Mucosa of rectum (tissue), 2 donors: ENCODE results near the gene ZBTB16.

Experiments
- H3K27ac ChIP-seq, 2 donors: one replicate each; pipeline ENCODE4 v1.7.0; 2013; ENCODE audit warnings: inconsistent platforms in 2 of 2, low read depth in 2 of 2, low read length in 2 of 2
- H3K27me3 ChIP-seq, 2 donors: one replicate each; pipeline ENCODE4 v1.7.0; 2013; ENCODE audit warnings: low read length in 2 of 2; ENCODE audit not compliant: control insufficient read depth in 2 of 2, insufficient read depth in 2 of 2
- H3K36me3 ChIP-seq, 2 donors: one replicate each; pipeline ENCODE4 v1.7.0; 2013; ENCODE audit warnings: low read length in 2 of 2; ENCODE audit not compliant: control insufficient read depth in 2 of 2, insufficient read depth in 2 of 2
- H3K4me1 ChIP-seq, 2 donors: one replicate each; pipeline ENCODE4 v1.7.0; 2013; ENCODE audit warnings: low read length in 2 of 2, mild to moderate bottlenecking in 1 of 2; ENCODE audit not compliant: control insufficient read depth in 2 of 2, insufficient read depth in 2 of 2
- H3K4me3 ChIP-seq, 2 donors: one replicate each; pipeline ENCODE4 v1.7.0; 2013; ENCODE audit warnings: low read length in 2 of 2
- H3K9ac ChIP-seq, 2 donors: one replicate each; pipeline ENCODE4 v1.7.0; 2013; ENCODE audit warnings: low read length in 2 of 2, low read depth in 1 of 2, mild to moderate bottlenecking in 1 of 2
- H3K9me3 ChIP-seq, 2 donors: one replicate each; pipeline ENCODE4 v1.7.0; 2013; ENCODE audit warnings: low read length in 2 of 2; ENCODE audit not compliant: control insufficient read depth in 2 of 2
- donor health status: healthy.
- donor health status: Normal muscosa, but diverticular disease.

Gene ZBTB16

DNA sequence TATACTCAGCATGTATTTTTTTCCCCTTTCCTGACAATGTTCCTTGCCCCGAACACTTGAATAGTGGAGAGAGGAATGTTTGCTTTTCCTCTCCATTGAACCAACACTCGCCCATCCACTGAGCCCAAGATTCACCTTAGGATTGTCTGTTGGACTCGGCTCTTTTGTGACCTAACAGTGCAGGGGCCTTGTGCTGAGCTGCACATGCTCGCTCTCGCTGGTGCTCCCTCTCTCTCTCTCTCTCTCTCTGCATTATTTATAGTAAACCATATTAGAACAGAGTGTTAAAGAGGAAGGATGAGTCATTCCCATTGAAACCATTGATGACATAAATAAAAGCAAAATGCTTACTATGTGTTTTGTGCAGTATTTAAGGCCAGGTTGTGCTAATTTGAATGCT is 20.7 kb downstream of the ZBTB16 start:
- no peak overlapping the region for H3K4me3 ChIP-seq
- no peaks in the 10 kb centered on the region for H3K36me3 ChIP-seq
- peaks cover 26 to 35% of the 10 kb centered on the region in 2 donors for H3K4me1 ChIP-seq
- H3K9ac ChIP-seq, result peak overlapping the region in 1 of 2 donors; percentile 42
- peak overlapping the region in 1 of 2 donors; percentile 25 for H3K27ac ChIP-seq
- no peaks in the 10 kb centered on the region for H3K9me3 ChIP-seq
- H3K27me3 ChIP-seq, result peaks cover 0 to 3% of the 10 kb centered on the region in 2 donors

DNA sequence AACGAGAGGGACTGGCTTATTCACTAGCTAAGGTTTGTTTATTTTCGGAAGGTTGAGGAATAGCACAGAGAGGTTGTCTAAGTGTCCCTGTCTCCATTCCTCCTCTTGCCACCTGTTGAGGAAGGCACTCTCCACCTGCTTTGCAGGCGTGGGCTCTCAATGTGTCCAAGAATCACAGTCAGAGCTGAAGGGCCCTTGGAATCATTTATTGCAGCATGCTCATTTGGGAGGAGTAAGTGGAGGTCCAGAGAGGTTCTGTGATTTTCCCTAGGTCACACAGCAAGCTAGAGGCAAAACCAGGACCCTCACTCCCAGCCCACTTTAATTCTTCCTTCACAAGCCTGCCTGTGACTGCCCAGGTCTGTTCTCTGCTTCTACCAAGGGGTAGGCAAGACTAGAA is 21.3 kb downstream of the ZBTB16 start:
- Histone ChIP-seq H3K4me1 (peaks cover 29 to 39% of the 10 kb centered on the region in 2 donors), H3K36me3 (no peaks in the 10 kb centered on the region), H3K9ac (no peak overlapping the region), H3K4me3 (no peak overlapping the region), H3K27me3 (peaks cover 0 to 3% of the 10 kb centered on the region in 2 donors), H3K9me3 (no peaks in the 10 kb centered on the region), H3K27ac (no peak overlapping the region)

DNA sequence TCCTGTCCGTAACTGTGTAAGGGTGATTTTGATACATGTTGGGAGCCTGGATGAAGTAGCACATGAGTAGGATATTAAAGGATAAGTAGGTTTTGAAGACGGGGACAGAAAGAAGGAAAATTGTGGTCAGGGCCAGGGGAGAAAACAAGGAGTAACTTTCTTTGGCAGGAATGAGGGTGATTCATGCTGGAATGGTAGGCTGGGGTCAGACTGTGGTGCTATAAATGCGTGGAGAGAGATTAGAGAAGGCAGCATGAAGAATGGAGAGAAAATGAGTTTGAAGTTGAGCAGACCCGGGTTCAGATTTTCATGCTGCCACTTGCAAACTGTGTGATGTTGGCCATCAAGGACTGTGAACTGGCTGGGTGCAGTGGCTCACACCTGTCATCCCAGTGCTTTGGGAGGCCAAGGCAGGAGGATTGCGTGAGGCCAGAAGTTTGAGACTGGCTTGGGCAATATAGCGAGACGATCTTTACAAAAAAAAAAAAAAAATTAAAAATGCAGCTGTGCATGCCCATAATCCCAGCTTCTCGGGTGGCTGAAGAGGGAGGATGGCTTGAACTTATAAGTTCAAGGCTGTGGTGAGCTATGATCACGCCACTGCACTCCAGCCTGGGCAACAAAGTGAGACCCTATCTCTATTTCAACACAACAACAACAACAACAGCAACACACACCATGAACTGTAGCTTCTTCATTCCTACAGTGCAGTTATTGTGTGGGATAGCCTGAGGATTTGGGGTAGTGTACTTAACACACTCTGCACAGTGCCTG is 22.3 kb downstream of the ZBTB16 start:
- Histone ChIP-seq H3K9ac (peak overlapping the region in 1 of 2 donors; percentile 6), H3K36me3 (no peaks in the 10 kb centered on the region), H3K9me3 (no peaks in the 10 kb centered on the region), H3K27me3 (peaks cover 0 to 2% of the 10 kb centered on the region in 2 donors), H3K27ac (peak overlapping the region in 1 of 2 donors; percentile 30), H3K4me3 (peak overlapping the region in 1 of 2 donors; percentile 11), H3K4me1 (peaks cover 34 to 45% of the 10 kb centered on the region in 2 donors)

DNA sequence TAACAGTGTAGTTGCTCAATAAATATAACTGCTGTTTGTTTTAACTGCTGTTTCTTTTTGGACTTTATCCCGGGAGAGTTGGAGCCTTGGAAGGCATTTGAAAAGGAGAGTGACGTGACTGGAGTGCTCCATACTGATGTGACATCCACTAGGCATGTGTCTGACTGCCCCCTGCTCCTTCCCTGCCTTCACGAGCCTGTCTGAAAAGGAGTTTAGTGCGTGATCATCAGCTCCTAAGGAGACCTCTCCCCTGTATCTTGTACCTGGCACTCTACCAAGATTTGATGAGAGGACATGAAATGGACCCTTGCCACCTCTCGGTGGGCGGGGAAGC is 22.9 kb downstream of the ZBTB16 start:
- peaks cover 31 to 45% of the 10 kb centered on the region in 2 donors for H3K4me1 ChIP-seq
- no peaks in the 10 kb centered on the region for H3K27me3 ChIP-seq
- peak overlapping the region in 1 of 2 donors; percentile 23 for H3K9ac ChIP-seq
- H3K4me3 ChIP-seq, result peak overlapping the region in 1 of 2 donors; percentile 11
- no peaks in the 10 kb centered on the region for H3K9me3 ChIP-seq
- peak overlapping the region in 1 of 2 donors; percentile 30 for H3K27ac ChIP-seq
- H3K36me3 ChIP-seq, result no peaks in the 10 kb centered on the region

GRCh38 chr11:114082767-114083181 is 23.3 kb downstream of the ZBTB16 start:
- H3K9me3 ChIP-seq, result no peaks in the 10 kb centered on the region
- H3K4me3 ChIP-seq, result no peak overlapping the region
- H3K27ac ChIP-seq, result no peak overlapping the region
- H3K36me3 ChIP-seq, result no peaks in the 10 kb centered on the region
- H3K27me3 ChIP-seq, result no peaks in the 10 kb centered on the region
- peak overlapping the region in 1 of 2 donors; percentile 23 for H3K9ac ChIP-seq
- H3K4me1 ChIP-seq, result peaks cover 27 to 43% of the 10 kb centered on the region in 2 donors

GRCh38 chr11:114083391-114084252 is 24.1 kb downstream of the ZBTB16 start:
- peaks cover 23 to 36% of the 10 kb centered on the region in 2 donors for H3K4me1 ChIP-seq
- H3K4me3 ChIP-seq, result no peak overlapping the region
- no peaks in the 10 kb centered on the region for H3K9me3 ChIP-seq
- H3K27me3 ChIP-seq, result no peaks in the 10 kb centered on the region
- no peaks in the 10 kb centered on the region for H3K36me3 ChIP-seq
- H3K9ac ChIP-seq, result no peak overlapping the region
- H3K27ac ChIP-seq, result no peak overlapping the region

GRCh38 chr11:114084414-114084813 is 24.9 kb downstream of the ZBTB16 start:
- no peak overlapping the region for H3K9ac ChIP-seq
- H3K27me3 ChIP-seq, result no peaks in the 10 kb centered on the region
- H3K27ac ChIP-seq, result no peak overlapping the region
- no peaks in the 10 kb centered on the region for H3K36me3 ChIP-seq
- H3K4me3 ChIP-seq, result no peak overlapping the region
- H3K9me3 ChIP-seq, result no peaks in the 10 kb centered on the region
- peaks cover 18 to 36% of the 10 kb centered on the region in 2 donors for H3K4me1 ChIP-seq

DNA sequence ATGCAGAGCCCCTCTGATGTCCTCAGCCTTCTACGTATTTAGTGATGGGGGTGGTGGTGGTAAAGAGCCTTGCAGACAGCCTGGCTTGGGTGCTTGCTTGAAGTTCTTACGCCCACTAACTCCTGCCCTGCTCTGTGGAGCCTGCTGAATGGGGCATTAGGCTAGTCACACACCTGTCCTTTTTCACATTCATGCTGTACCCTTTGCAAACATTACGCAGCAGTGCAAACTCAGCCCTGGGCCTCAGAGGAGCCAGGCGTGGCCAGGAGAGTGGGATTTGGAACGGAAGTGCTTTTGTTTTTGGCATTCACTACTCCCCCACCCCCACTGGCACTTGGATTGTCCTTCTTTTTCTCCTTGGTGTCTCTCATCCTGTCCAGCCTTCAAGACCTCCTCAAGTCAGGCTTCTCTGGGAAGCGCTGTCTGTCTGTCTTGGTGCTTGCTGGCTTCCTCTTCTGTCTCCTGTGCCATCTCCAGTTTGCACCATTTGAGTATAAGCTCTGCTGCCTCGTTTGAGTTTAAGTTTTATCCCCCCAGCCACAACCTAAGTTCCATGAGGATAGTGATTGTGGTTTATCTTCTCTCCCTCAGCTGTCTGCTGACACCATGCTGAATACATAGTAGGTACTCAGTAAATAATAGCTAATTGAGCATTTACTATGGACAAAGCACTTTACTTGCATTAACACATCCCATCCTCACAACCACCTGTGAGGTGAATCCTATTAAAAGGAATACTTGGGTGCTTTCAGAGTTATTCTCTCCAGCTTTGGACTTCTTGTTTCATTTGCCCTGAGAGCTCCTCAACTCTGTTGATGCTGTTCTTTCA is 26.7 kb downstream of the ZBTB16 start:
- Histone ChIP-seq H3K4me3 (no peak overlapping the region), H3K9ac (no peak overlapping the region), H3K4me1 (peaks cover 13 to 23% of the 10 kb centered on the region in 2 donors), H3K27ac (no peak overlapping the region), H3K36me3 (no peaks in the 10 kb centered on the region), H3K27me3 (no peaks in the 10 kb centered on the region), H3K9me3 (no peaks in the 10 kb centered on the region)

DNA sequence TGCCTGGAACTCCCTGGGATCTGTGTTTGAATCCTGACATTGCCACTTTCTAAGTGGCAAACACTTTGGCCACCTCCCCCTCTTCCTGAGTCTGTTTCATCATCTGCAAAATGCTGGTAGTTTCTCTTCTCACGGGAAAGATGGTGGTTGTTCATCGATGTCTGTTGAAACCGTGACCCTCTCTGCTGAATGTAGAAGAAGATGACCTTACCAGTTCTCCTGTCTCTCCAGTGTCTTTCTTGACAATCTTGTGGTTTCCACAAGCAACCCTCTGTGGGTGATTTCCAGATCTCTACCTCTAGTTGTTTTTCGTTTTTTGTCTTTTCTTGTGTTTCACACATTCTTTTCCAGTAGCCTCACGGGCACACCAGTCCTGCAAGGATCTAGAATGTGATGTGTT is 27.5 kb downstream of the ZBTB16 start:
- Histone ChIP-seq H3K9me3 (no peaks in the 10 kb centered on the region), H3K9ac (no peak overlapping the region), H3K36me3 (no peaks in the 10 kb centered on the region), H3K27me3 (no peaks in the 10 kb centered on the region), H3K4me1 (peaks cover 13 to 17% of the 10 kb centered on the region in 2 donors), H3K27ac (no peak overlapping the region), H3K4me3 (no peak overlapping the region)
